T47D (cell line): ENCODE measurements around the gene ZNF668.
A peak's percentile ranks its signal among the peaks of the same experiment; 100 is the strongest.

Experiments
- DNase-seq, 2 experiments: peaks; one replicate each; pipeline versions ENCODE4 v3.0.0 to v3.0.0-alpha.2; 2011 to 2012; ENCODE audit warnings: low read depth in 1 of 2, low spot score in 1 of 2
- JUND ChIP-seq: IDR thresholded peaks from 2 replicates; pipeline ENCODE4 v1.6.1; 2012; ENCODE audit warnings: low read depth
- in situ Hi-C: cut with HindIII; loops from 2 replicates; pipeline ENCODE4 v1.10.0; 2016; ENCODE audit warnings: low sequenced_read_pairs, low pct_unique_long_range_greater_than_20kb

ZNF668 gene

GRCh38 chr16:31050280-31051030 lies 23.6 kb downstream of the ZNF668 start:
- no peak for DNase-seq
- TF ChIP-seq JUND: no peak
- in situ Hi-C loops: no loop called here

DNA sequence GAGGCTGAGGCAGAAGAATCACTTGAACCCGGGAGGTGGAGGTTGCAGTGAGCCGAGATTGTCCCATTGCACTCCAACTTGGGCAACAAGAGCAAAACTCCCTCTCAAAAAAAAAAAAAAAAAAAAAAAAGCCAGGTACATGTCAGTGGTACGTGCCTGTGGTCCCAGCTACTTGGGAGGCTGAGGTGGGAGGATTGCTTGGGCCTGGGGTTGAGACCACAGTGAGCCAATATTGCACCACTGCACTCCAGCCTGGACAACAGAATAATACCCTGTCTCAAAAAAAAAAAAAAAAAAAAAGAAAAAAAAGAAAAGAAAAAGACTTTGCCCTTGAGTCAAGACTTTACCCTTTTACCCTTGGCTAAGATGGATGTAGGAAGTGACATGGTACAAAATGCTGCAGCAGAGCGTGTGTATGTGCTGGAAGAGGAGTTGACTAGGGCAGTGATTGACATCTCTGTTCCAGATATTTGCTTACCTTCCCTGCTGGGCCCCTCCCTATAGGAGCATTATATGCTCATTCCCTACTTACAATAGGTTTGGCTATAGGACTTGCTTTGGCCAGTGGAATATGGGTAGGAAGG lies 30.1 kb downstream of the ZNF668 start:
- in situ Hi-C loops: no loop called here
- TF ChIP-seq JUND: no peak
- no peak for DNase-seq

DNA sequence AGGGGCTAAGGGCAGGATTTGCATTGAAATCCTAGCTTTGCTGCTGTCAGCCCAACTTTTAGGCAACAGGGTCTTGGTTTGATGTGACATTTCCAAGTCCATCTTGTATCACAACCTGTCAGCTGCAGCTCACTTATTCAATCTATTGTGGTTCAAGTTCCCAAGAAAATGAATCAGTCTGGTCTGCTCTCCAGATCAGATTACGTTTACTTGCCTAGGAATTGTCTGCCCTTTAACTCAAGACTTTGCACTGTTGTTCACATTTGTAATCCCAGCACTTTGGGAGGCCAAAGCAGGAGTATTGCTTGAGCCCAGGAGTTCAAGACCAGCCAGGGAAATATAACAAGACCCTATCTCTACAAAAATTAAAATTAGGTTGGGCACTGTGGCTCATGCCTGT lies 30.7 kb downstream of the ZNF668 start:
- DNase-seq: no peak
- in situ Hi-C loops: no loop called here
- TF ChIP-seq JUND: no peak

GRCh38 chr16:31042866-31043265 lies 31.2 kb downstream of the ZNF668 start:
- in situ Hi-C loops: no loop called here
- no peak for TF ChIP-seq JUND
- DNase-seq: no peak

DNA sequence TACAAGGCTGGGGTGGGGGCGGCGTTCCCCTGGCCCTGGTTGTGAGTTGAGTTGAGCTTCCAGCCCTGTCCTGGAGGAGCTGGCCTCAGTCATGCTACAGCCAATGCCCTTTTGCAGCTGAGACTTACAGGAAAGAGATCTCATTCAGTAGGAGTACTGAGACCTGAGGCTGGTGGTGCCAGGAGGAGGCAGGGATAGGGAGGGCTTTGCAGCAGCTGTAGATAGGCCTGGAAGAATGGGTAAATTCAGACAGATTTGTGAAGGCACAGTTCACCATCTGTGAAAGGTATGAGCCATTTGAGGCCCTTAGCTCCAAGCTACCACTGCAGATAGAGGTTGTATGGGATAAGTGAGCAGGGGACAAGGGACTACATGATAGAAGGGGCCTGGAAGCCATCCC lies 35.0 kb downstream of the ZNF668 start:
- in situ Hi-C loops: no loop called here
- no peak for DNase-seq
- TF ChIP-seq JUND: no peak

- in situ Hi-C loops: no loop called here
- no peak for TF ChIP-seq JUND
Observed at GRCh38 chr16:31036691-31037090, 37.3 kb downstream of the ZNF668 start.

GRCh38 chr16:31033709-31034492 lies 40.1 kb downstream of the ZNF668 start:
- DNase-seq: peak; percentile 88 to 96
- in situ Hi-C loops: no loop called here
- TF ChIP-seq JUND: no peak

More at GRCh38 chr16:31036691-31037090, 37.3 kb downstream of the ZNF668 start:
- DNase-seq: no peak

- DNase-seq: peak; percentile 93 to 98
- in situ Hi-C loops: no loop called here
- TF ChIP-seq JUND: no peak
Observed at GRCh38 chr16:31032736-31033708, 41.0 kb downstream of the ZNF668 start, which contains the start of gene STX4. TSS of gene STX4 (plus strand) at chr16:31033558. CDS start at chr16:31033806, 248 bp downstream.

DNA sequence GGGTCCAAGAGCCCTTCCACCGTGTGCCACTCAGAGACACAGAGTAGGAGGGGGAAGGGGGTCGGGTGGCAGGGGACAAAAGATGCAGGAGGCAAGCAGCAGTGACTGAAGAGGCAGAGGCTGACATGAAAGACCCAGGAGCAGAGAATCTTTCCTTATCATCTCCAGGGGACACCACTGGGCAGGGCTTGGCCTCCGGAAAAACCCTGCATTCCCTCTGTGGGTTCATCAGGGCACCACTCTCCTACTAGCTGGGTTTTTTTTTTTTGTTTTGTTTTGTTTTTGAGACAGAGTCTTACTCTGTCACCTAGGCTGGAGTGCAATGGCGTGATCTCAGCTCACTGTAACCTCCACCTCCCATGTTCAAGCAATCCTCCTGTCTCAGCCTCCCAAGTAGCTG lies 42.8 kb downstream of the ZNF668 start:
- in situ Hi-C loops: no loop called here
- no peak for TF ChIP-seq JUND
- DNase-seq: no peak

DNA sequence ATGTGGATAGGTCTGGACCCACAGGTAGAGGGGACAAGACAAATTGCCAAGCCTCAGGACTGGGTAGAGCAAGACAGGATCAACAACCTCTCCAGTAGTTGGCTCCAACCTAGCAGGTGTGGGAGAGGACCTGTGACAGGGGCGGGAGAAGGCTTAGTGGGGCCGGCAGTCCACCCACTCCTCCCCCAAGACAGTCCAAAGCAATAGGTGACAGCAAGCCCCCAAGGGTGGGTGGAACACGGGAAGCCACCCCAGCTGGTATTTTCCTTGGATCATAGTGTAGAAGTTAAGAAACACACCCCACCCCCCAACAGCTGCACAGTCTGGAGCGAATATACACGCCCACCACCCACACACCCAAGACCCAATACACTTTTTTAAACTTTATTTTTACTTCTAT lies 44.8 kb downstream of the ZNF668 start:
- in situ Hi-C loops: no loop called here
- TF ChIP-seq JUND: no peak
- no peak for DNase-seq

DNA sequence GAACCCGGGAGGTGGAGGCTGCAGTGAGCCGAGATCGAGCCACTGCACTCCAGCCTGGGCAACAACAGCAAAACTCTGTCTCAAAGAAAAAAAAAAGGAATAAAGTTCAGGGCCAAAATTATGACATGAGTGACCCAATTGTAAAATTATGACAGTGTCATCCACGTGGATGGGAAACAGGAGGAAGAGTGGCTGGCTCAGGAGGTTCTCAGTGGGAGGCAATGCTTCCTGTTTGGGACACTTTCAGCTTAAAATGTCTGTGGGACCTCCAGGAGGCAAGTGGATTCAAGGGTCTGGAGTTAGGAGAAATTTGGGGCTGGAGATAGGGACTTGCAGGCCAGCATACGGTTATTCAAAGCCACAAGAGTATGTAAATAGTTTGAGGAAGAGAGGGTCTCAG lies 48.7 kb downstream of the ZNF668 start:
- DNase-seq: no peak
- no peak for TF ChIP-seq JUND
- in situ Hi-C loops: no loop called here
